ENCODE data around the gene USH2A. TPM values are rescaled to one million over a fixed set of nuclear protein-coding genes. Genes with fewer than 3 reads are reported as not detected.

Gene USH2A
- total and polyA plus RNA-seq, 2 experiments from 2014 or later: under 0.01 to 0.01 TPM

- Histone ChIP-seq H3K9me2 (ENCODE audit: insufficient read depth) (no peaks in the 10 kb centered on the region), H3F3A (ENCODE audit: insufficient read depth) (no peaks in the 10 kb centered on the region), H3K4me3 (no peak overlapping the region), H3K79me2 (ENCODE audit: insufficient read depth) (no peaks in the 10 kb centered on the region), H3K9ac (no peak overlapping the region), H3K9me3 (ENCODE audit: low read depth) (no peaks in the 10 kb centered on the region), H3K36me3 (ENCODE audit: low read depth) (no peaks in the 10 kb centered on the region), H2AFZ (no peak overlapping the region), H3K4me2 (ENCODE audit: unreplicated experiment) (no peak overlapping the region), H3K27me3 (replicated peaks; ENCODE audit: insufficient read depth) (no peaks in the 10 kb centered on the region), H4K20me1 (ENCODE audit: insufficient read depth) (no peaks in the 10 kb centered on the region), H3K4me1 (ENCODE audit: insufficient read depth) (no peaks in the 10 kb centered on the region), H3K27ac (no peak overlapping the region)
- in situ Hi-C loops (cut with MboI): no loop called here
- WGBS, 2 experiments (ENCODE audit: low coverage in 1 of 2, low lambda C conversion rate in 2 of 2, missing lambda C conversion rate in 2 of 2): 36 to 50% methylated on average over 1 of the region's 1 CpG
- DNase-seq: no peak
- TF ChIP-seq EZH2phosphoT487 (IDR thresholded peaks at IDR 0.05; ENCODE audit: insufficient read depth, low read depth) (no peak), EZH2 (IDR thresholded peaks at IDR 0.05; ENCODE audit: insufficient read depth, poor library complexity, severe bottlenecking) (no peak)
These were observed 218.1 kb downstream of the USH2A start for GRCh38 chr1:216205176-216205575.

DNA sequence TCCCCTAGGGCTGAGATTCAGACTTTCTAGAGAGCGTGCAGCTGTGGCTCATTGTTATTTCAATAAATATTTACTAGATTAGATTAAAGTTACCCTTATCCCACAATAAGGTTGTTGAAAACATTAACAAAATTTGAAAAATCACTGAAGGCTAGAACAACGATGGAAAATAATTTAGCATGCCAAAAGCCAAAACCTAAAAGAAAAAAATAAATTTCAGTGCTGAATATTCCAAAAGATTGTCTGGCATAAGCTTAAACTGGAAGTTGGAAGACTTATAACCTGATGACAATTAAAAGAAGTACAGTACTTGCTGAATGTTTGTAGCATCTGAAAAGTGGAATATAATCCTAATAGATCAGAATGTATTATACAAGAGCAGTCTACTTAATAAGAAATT lies 221.3 kb downstream of the USH2A start:
- Histone ChIP-seq H4K20me1 (ENCODE audit: insufficient read depth) (no peaks in the 10 kb centered on the region), H2AFZ (no peak overlapping the region), H3K79me2 (ENCODE audit: insufficient read depth) (no peaks in the 10 kb centered on the region), H3K4me1 (ENCODE audit: insufficient read depth) (no peaks in the 10 kb centered on the region), H3K36me3 (ENCODE audit: low read depth) (no peaks in the 10 kb centered on the region), H3K4me3 (no peak overlapping the region), H3F3A (ENCODE audit: insufficient read depth) (no peaks in the 10 kb centered on the region), H3K4me2 (ENCODE audit: unreplicated experiment) (no peak overlapping the region), H3K27ac (no peak overlapping the region), H3K9ac (no peak overlapping the region), H3K9me3 (ENCODE audit: low read depth) (no peaks in the 10 kb centered on the region), H3K27me3 (replicated peaks; ENCODE audit: insufficient read depth) (no peaks in the 10 kb centered on the region; the same call in 1 of the 2 replicates), H3K9me2 (ENCODE audit: insufficient read depth) (no peaks in the 10 kb centered on the region)
- no peak for DNase-seq
- no peak for TF ChIP-seq EZH2 (IDR thresholded peaks at IDR 0.05; ENCODE audit: insufficient read depth, poor library complexity, severe bottlenecking)
- TF ChIP-seq EZH2phosphoT487 (IDR thresholded peaks at IDR 0.05; ENCODE audit: insufficient read depth, low read depth): no peak
- in situ Hi-C loops (cut with MboI): no loop called here
- WGBS, 2 experiments (ENCODE audit: low coverage in 1 of 2, low lambda C conversion rate in 2 of 2, missing lambda C conversion rate in 2 of 2): 2 to 3% methylated on average over 2 of the region's 2 CpGs

GRCh38 chr1:216200941-216201340 lies 222.3 kb downstream of the USH2A start:
- Histone ChIP-seq H3K79me2 (ENCODE audit: insufficient read depth) (no peaks in the 10 kb centered on the region), H3K9me3 (ENCODE audit: low read depth) (no peaks in the 10 kb centered on the region), H4K20me1 (ENCODE audit: insufficient read depth) (no peaks in the 10 kb centered on the region), H3K4me2 (ENCODE audit: unreplicated experiment) (no peak overlapping the region), H3K36me3 (ENCODE audit: low read depth) (no peaks in the 10 kb centered on the region), H3K4me1 (ENCODE audit: insufficient read depth) (no peaks in the 10 kb centered on the region), H3K9me2 (ENCODE audit: insufficient read depth) (no peaks in the 10 kb centered on the region), H2AFZ (no peak overlapping the region), H3F3A (ENCODE audit: insufficient read depth) (no peaks in the 10 kb centered on the region), H3K4me3 (no peak overlapping the region), H3K9ac (no peak overlapping the region), H3K27me3 (replicated peaks; ENCODE audit: insufficient read depth) (no peaks in the 10 kb centered on the region; the same call in 1 of the 2 replicates), H3K27ac (no peak overlapping the region)
- WGBS, 2 experiments (ENCODE audit: low coverage in 1 of 2, low lambda C conversion rate in 2 of 2, missing lambda C conversion rate in 2 of 2): 29 to 43% methylated on average over 3 of the region's 3 CpGs
- in situ Hi-C loops (cut with MboI): no loop called here
- no peak for DNase-seq
- TF ChIP-seq EZH2phosphoT487 (IDR thresholded peaks at IDR 0.05; ENCODE audit: insufficient read depth, low read depth): no peak
- TF ChIP-seq EZH2 (IDR thresholded peaks at IDR 0.05; ENCODE audit: insufficient read depth, poor library complexity, severe bottlenecking): no peak

DNA sequence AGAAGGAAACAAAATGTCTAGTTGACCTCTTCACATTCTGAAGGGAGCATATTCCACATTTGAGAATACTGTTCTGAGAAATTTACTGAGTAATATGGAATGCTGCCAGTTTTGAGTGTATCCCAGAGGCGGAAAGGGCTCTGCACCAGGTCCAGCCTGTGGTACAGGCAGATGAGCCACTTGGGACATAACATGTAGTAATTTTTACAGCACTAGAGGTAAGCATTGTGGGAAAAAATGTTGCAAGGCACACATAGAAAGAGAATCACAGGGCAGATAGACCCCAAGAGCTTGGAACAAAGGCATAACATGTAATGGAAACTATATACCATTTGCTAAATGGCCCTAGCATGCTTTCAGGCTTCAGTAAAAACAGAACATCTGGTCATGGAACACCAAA lies 228.5 kb downstream of the USH2A start:
- H3K36me3 ChIP-seq (ENCODE audit: low read depth): no peaks in the 10 kb centered on the region
- H3K4me2 ChIP-seq (ENCODE audit: unreplicated experiment): no peak overlapping the region
- H2AFZ ChIP-seq: no peak overlapping the region
- in situ Hi-C loops (cut with MboI): no loop called here
- DNase-seq: no peak
- no peaks in the 10 kb centered on the region for H3K9me2 ChIP-seq (ENCODE audit: insufficient read depth)
- no peaks in the 10 kb centered on the region for H3F3A ChIP-seq (ENCODE audit: insufficient read depth)
- no peaks in the 10 kb centered on the region for H3K79me2 ChIP-seq (ENCODE audit: insufficient read depth)
- no peak overlapping the region for H3K27ac ChIP-seq
- no peak overlapping the region for H3K9ac ChIP-seq
- H3K27me3 ChIP-seq (replicated peaks; ENCODE audit: insufficient read depth): no peaks in the 10 kb centered on the region; the same call in none of the 2 replicates
- H3K4me3 ChIP-seq: no peak overlapping the region
- H4K20me1 ChIP-seq (ENCODE audit: insufficient read depth): no peaks in the 10 kb centered on the region
- TF ChIP-seq EZH2 (IDR thresholded peaks at IDR 0.05; ENCODE audit: insufficient read depth, poor library complexity, severe bottlenecking) (no peak), EZH2phosphoT487 (IDR thresholded peaks at IDR 0.05; ENCODE audit: insufficient read depth, low read depth) (no peak)
- H3K9me3 ChIP-seq (ENCODE audit: low read depth): no peaks in the 10 kb centered on the region
- WGBS, 2 experiments (ENCODE audit: low coverage in 1 of 2, low lambda C conversion rate in 2 of 2, missing lambda C conversion rate in 2 of 2): 4 to 21% methylated on average over 1 of the region's 1 CpG
- no peaks in the 10 kb centered on the region for H3K4me1 ChIP-seq (ENCODE audit: insufficient read depth)

All from GM23248 (cell line).